BE2C (cell line): ENCODE results near the gene AKAP6.
A peak's percentile ranks its signal among the peaks of the same experiment; 100 is the strongest.

ENCODE experiments used
- DNase-seq: peaks from one replicate; pipeline ENCODE4 v3.0.0-alpha.2; 2020
- H3K27me3 ChIP-seq: fragments of 250-450 bp; sonication (Bioruptor Pico); 2 replicates; pipeline ENCODE4 v1.5.1; 2020; ENCODE audit warnings: mild to moderate bottlenecking
- H3K36me3 ChIP-seq: fragments of 250-450 bp; sonication (Bioruptor Pico); 2 replicates; pipeline ENCODE4 v1.5.1; 2020; ENCODE audit warnings: mild to moderate bottlenecking
- H3K4me1 ChIP-seq: fragments of 250-450 bp; sonication (Bioruptor Pico); 2 replicates; pipeline ENCODE4 v1.5.1; 2020
- H3K4me3 ChIP-seq: 2 replicates; pipeline ENCODE4 v1.5.1; 2011; ENCODE audit warnings: low read depth, low read length
- H3K9me3 ChIP-seq: fragments of 250-450 bp; sonication (Bioruptor Pico); 2 replicates; pipeline ENCODE4 v1.5.1; 2020
- CTCF ChIP-seq: IDR thresholded peaks from 2 replicates; pipeline ENCODE4 v1.5.1; 2012; ENCODE audit warnings: mild to moderate bottlenecking, low read depth, low read length

Gene AKAP6

GRCh38 chr14:32678088-32678487 is 349.0 kb downstream of the AKAP6 start:
- H3K36me3 ChIP-seq: no peaks in the 10 kb centered on the region
- no peaks in the 10 kb centered on the region for H3K9me3 ChIP-seq
- DNase-seq: no peak
- no peak overlapping the region for H3K4me3 ChIP-seq
- no peaks in the 10 kb centered on the region for H3K27me3 ChIP-seq
- peaks cover 7% of the 10 kb centered on the region for H3K4me1 ChIP-seq
- no peak for TF ChIP-seq CTCF

GRCh38 chr14:32679927-32680612 is 351.0 kb downstream of the AKAP6 start:
- no peak overlapping the region for H3K4me3 ChIP-seq
- H3K9me3 ChIP-seq: no peaks in the 10 kb centered on the region
- TF ChIP-seq CTCF: no peak
- no peak for DNase-seq
- H3K27me3 ChIP-seq: no peaks in the 10 kb centered on the region
- no peaks in the 10 kb centered on the region for H3K36me3 ChIP-seq
- peaks cover 7% of the 10 kb centered on the region for H3K4me1 ChIP-seq

- Histone ChIP-seq H3K36me3 (no peaks in the 10 kb centered on the region), H3K27me3 (no peaks in the 10 kb centered on the region), H3K9me3 (no peaks in the 10 kb centered on the region), H3K4me1 (peaks cover 7% of the 10 kb centered on the region), H3K4me3 (no peak overlapping the region)
- DNase-seq: no peak
- TF ChIP-seq CTCF: no peak
These were observed 352.5 kb downstream of the AKAP6 start for GRCh38 chr14:32681598-32681997.

GRCh38 chr14:32682214-32682613 is 353.1 kb downstream of the AKAP6 start:
- peaks cover 7% of the 10 kb centered on the region for H3K4me1 ChIP-seq
- no peak overlapping the region for H3K4me3 ChIP-seq
- no peaks in the 10 kb centered on the region for H3K27me3 ChIP-seq
- DNase-seq: peak; percentile 60
- no peaks in the 10 kb centered on the region for H3K9me3 ChIP-seq
- TF ChIP-seq CTCF: no peak
- no peaks in the 10 kb centered on the region for H3K36me3 ChIP-seq

GRCh38 chr14:32683679-32684078 is 354.6 kb downstream of the AKAP6 start:
- Histone ChIP-seq H3K27me3 (no peaks in the 10 kb centered on the region), H3K9me3 (no peaks in the 10 kb centered on the region), H3K4me3 (no peak overlapping the region), H3K36me3 (no peaks in the 10 kb centered on the region), H3K4me1 (peaks cover 7% of the 10 kb centered on the region)
- no peak for TF ChIP-seq CTCF
- DNase-seq: no peak

- no peaks in the 10 kb centered on the region for H3K9me3 ChIP-seq
- no peaks in the 10 kb centered on the region for H3K27me3 ChIP-seq
- no peak for TF ChIP-seq CTCF
- H3K36me3 ChIP-seq: no peaks in the 10 kb centered on the region
- no peak overlapping the region for H3K4me3 ChIP-seq
- H3K4me1 ChIP-seq: peaks cover 3% of the 10 kb centered on the region; the same call in 1 of the 2 replicates
- no peak for DNase-seq
These were observed 359.8 kb downstream of the AKAP6 start for GRCh38 chr14:32688941-32689340.
